Measurements from ENCODE around the gene SLIT3.

Gene SLIT3

GRCh38 chr5:168877132-168877892 lies 423.6 kb downstream of the SLIT3 start:
- TF ChIP-seq CTCF (conservative IDR thresholded peaks at IDR 0.05; ENCODE audit: low read length) (no peak), EZH2phosphoT487 (IDR thresholded peaks at IDR 0.05; ENCODE audit: borderline replicate concordance) (no peak)
- Histone ChIP-seq H4K20me1 (ENCODE audit: insufficient read depth, low read length, poor library complexity, severe bottlenecking) (no peaks in the 10 kb centered on the region), H3F3A (ENCODE audit: low read depth) (peaks cover 7% of the 10 kb centered on the region; the same call in 1 of the 2 replicates), H3K9me3 (ENCODE audit: insufficient read depth, low read depth, low read length) (no peaks in the 10 kb centered on the region), H3K27me3 (ENCODE audit: insufficient read depth, low read length, poor library complexity, severe bottlenecking) (no peaks in the 10 kb centered on the region), H3K4me2 (ENCODE audit: low read depth, low read length, poor library complexity, severe bottlenecking) (peak overlapping the region; percentile 86), H3K4me3 (ENCODE audit: low read length, poor library complexity, severe bottlenecking) (peak overlapping the region; percentile 66), H3K36me3 (ENCODE audit: insufficient read depth, low read length) (no peaks in the 10 kb centered on the region), H3K79me2 (ENCODE audit: insufficient read depth, low read length) (no peaks in the 10 kb centered on the region), H2AFZ (ENCODE audit: low read length) (no peak overlapping the region), H3K9me2 (replicated peaks; ENCODE audit: low read depth, low read length) (no peaks in the 10 kb centered on the region), H3K9ac (ENCODE audit: low read depth, low read length, poor library complexity, severe bottlenecking) (peak overlapping the region; percentile 86), H3K4me1 (ENCODE audit: insufficient read depth, low read length, poor library complexity, severe bottlenecking) (peaks cover 70% of the 10 kb centered on the region)

- Histone ChIP-seq H3K27me3 (ENCODE audit: insufficient read depth, low read length, poor library complexity, severe bottlenecking) (no peaks in the 10 kb centered on the region), H3K4me2 (ENCODE audit: low read depth, low read length, poor library complexity, severe bottlenecking) (no peak overlapping the region), H3K36me3 (ENCODE audit: insufficient read depth, low read length) (no peaks in the 10 kb centered on the region), H2AFZ (ENCODE audit: low read length) (no peak overlapping the region), H4K20me1 (ENCODE audit: insufficient read depth, low read length, poor library complexity, severe bottlenecking) (no peaks in the 10 kb centered on the region), H3K9me3 (ENCODE audit: insufficient read depth, low read depth, low read length) (no peaks in the 10 kb centered on the region), H3K4me3 (ENCODE audit: low read length, poor library complexity, severe bottlenecking) (no peak overlapping the region), H3F3A (ENCODE audit: low read depth) (peaks cover 7% of the 10 kb centered on the region; the same call in 1 of the 2 replicates), H3K9me2 (replicated peaks; ENCODE audit: low read depth, low read length) (no peaks in the 10 kb centered on the region), H3K4me1 (ENCODE audit: insufficient read depth, low read length, poor library complexity, severe bottlenecking) (peaks cover 67% of the 10 kb centered on the region), H3K79me2 (ENCODE audit: insufficient read depth, low read length) (no peaks in the 10 kb centered on the region), H3K9ac (ENCODE audit: low read depth, low read length, poor library complexity, severe bottlenecking) (peak overlapping the region; percentile 60)
- TF ChIP-seq EZH2phosphoT487 (IDR thresholded peaks at IDR 0.05; ENCODE audit: borderline replicate concordance) (no peak), CTCF (conservative IDR thresholded peaks at IDR 0.05; ENCODE audit: low read length) (no peak)
Observed at GRCh38 chr5:168876419-168876818, 424.5 kb downstream of the SLIT3 start.

GRCh38 chr5:168875832-168876231 lies 425.1 kb downstream of the SLIT3 start:
- Histone ChIP-seq H3K36me3 (ENCODE audit: insufficient read depth, low read length) (no peaks in the 10 kb centered on the region), H3K4me3 (ENCODE audit: low read length, poor library complexity, severe bottlenecking) (no peak overlapping the region), H2AFZ (ENCODE audit: low read length) (no peak overlapping the region), H3K27me3 (ENCODE audit: insufficient read depth, low read length, poor library complexity, severe bottlenecking) (no peaks in the 10 kb centered on the region), H3F3A (ENCODE audit: low read depth) (peaks cover 7% of the 10 kb centered on the region; the same call in 1 of the 2 replicates), H4K20me1 (ENCODE audit: insufficient read depth, low read length, poor library complexity, severe bottlenecking) (no peaks in the 10 kb centered on the region), H3K79me2 (ENCODE audit: insufficient read depth, low read length) (no peaks in the 10 kb centered on the region), H3K9ac (ENCODE audit: low read depth, low read length, poor library complexity, severe bottlenecking) (peak overlapping the region; percentile 60), H3K9me3 (ENCODE audit: insufficient read depth, low read depth, low read length) (no peaks in the 10 kb centered on the region), H3K4me2 (ENCODE audit: low read depth, low read length, poor library complexity, severe bottlenecking) (no peak overlapping the region), H3K9me2 (replicated peaks; ENCODE audit: low read depth, low read length) (no peaks in the 10 kb centered on the region), H3K4me1 (ENCODE audit: insufficient read depth, low read length, poor library complexity, severe bottlenecking) (peaks cover 67% of the 10 kb centered on the region)
- no peak for TF ChIP-seq EZH2phosphoT487 (IDR thresholded peaks at IDR 0.05; ENCODE audit: borderline replicate concordance)
- TF ChIP-seq CTCF (conservative IDR thresholded peaks at IDR 0.05; ENCODE audit: low read length), result no peak

All from Loucy (cell line).